ENCODE results near the gene CYCS.
A peak's percentile ranks its signal among the peaks of the same experiment; 100 is the strongest.
"Not testable (repeated sequence)": the region's sequence is repeated elsewhere in the genome, so short reads cannot be mapped to it uniquely, and the experiment has no call there.

Gene CYCS

DNA sequence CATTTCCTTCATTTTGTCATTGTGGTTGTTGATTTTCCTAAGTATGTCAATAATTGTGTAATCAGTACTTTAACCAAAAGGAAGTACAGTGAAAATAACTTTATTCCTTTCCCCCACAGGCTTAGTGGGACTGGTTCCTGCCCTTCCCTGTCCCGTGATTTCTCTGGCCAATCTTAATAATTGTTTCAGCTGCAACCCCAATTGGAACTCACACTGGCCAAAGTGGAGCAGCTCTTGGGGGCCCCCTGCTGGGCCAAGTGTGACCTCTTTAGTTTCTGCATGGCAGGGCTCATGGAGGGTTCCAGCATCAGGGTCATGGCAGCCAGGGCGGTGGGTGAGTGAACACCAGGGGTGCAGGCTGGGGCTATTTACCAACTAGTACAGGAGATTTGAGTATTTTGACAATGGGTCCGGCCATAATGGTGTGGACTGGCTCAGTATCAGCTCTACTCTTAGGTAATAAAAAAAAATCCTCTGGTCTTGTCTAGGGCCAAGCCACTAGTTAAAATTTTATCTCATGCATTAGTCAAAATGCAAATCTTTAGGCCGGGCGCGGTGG, 31.7 kb downstream of the CYCS start:
- TF ChIP-seq, protein P1, sequence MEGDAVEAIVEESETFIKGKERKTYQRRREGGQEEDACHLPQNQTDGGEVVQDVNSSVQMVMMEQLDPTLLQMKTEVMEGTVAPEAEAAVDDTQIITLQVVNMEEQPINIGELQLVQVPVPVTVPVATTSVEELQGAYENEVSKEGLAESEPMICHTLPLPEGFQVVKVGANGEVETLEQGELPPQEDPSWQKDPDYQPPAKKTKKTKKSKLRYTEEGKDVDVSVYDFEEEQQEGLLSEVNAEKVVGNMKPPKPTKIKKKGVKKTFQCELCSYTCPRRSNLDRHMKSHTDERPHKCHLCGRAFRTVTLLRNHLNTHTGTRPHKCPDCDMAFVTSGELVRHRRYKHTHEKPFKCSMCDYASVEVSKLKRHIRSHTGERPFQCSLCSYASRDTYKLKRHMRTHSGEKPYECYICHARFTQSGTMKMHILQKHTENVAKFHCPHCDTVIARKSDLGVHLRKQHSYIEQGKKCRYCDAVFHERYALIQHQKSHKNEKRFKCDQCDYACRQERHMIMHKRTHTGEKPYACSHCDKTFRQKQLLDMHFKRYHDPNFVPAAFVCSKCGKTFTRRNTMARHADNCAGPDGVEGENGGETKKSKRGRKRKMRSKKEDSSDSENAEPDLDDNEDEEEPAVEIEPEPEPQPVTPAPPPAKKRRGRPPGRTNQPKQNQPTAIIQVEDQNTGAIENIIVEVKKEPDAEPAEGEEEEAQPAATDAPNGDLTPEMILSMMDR (conservative IDR thresholded peaks at IDR 0.05; ENCODE audit: control insufficient read depth, insufficient read depth, low read depth, low read length): peak; percentile 90
- peak; percentile 78 for DNase-seq (ENCODE audit: low read depth)
- H3K4me3 ChIP-seq (ENCODE audit: control insufficient read depth, low read depth, low read length): no peak overlapping the region

GRCh38 chr7:25091779-25092178, 33.3 kb downstream of the CYCS start:
- H3K4me3 ChIP-seq (ENCODE audit: control insufficient read depth, low read depth, low read length): no peak overlapping the region
- no peak for DNase-seq (ENCODE audit: low read depth)
- TF ChIP-seq, protein P1 (conservative IDR thresholded peaks at IDR 0.05; ENCODE audit: control insufficient read depth, insufficient read depth, low read depth, low read length): no peak

GRCh38 chr7:25091176-25091575, 33.9 kb downstream of the CYCS start:
- no peak overlapping the region for H3K4me3 ChIP-seq (ENCODE audit: control insufficient read depth, low read depth, low read length)
- TF ChIP-seq, protein P1 (conservative IDR thresholded peaks at IDR 0.05; ENCODE audit: control insufficient read depth, insufficient read depth, low read depth, low read length): no peak
- no peak for DNase-seq (ENCODE audit: low read depth)

- DNase-seq (ENCODE audit: low read depth): no peak
- TF ChIP-seq, protein P1 (conservative IDR thresholded peaks at IDR 0.05; ENCODE audit: control insufficient read depth, insufficient read depth, low read depth, low read length): no peak
- H3K4me3 ChIP-seq (ENCODE audit: control insufficient read depth, low read depth, low read length): no peak overlapping the region
These were observed 34.7 kb downstream of the CYCS start for GRCh38 chr7:25090374-25090773.

DNA sequence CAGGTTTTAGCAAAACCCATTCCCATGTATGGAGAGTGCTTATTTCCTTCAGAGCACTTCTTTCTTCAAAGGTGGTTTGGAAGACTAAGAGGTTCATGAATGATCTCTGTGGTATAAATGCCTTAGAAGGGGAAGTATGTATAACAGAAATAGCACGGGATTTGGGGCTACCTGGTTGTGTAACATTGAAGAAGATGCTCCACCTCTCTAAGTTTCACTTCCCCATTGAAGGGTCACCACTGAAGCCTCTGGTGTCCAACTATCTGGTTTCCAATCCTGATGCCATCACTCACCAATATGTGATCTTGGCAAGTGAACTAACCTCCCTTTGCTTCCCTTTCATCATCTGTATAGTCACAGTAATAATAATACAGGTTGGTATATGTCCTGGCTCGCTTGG, 37.2 kb downstream of the CYCS start:
- H3K4me3 ChIP-seq (ENCODE audit: control insufficient read depth, low read depth, low read length): no peak overlapping the region
- DNase-seq (ENCODE audit: low read depth): no peak
- TF ChIP-seq, protein P1 (conservative IDR thresholded peaks at IDR 0.05; ENCODE audit: control insufficient read depth, insufficient read depth, low read depth, low read length): no peak

GRCh38 chr7:25084821-25085220, 40.2 kb downstream of the CYCS start:
- no peak for DNase-seq (ENCODE audit: low read depth)
- TF ChIP-seq, protein P1 (conservative IDR thresholded peaks at IDR 0.05; ENCODE audit: control insufficient read depth, insufficient read depth, low read depth, low read length): no peak

DNA sequence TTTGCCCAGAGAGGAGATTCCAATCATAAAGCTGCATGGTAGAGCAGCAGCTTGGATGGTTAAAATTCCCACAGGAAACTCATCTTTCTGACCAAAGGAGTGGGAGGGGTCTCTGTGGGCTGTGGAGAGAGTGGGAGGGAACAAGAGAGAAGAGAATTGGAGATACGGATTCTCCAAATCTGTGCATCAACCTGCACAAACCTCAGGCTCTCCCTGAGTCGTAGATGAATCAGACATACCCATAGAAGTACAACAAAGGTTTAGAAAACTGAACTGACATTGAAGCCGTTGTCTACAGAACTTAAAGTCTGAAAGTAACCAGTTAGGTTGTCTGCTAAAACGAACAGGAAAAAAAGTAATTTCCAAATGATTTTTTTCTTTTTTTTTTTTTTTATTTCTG, 41.9 kb downstream of the CYCS start:
- no peak overlapping the region for H3K4me3 ChIP-seq (ENCODE audit: control insufficient read depth, low read depth, low read length)
- peak; percentile 7 for DNase-seq (ENCODE audit: low read depth)
- TF ChIP-seq, protein P1 (conservative IDR thresholded peaks at IDR 0.05; ENCODE audit: control insufficient read depth, insufficient read depth, low read depth, low read length): no peak

More at GRCh38 chr7:25084821-25085220, 40.2 kb downstream of the CYCS start:
- no peak overlapping the region for H3K4me3 ChIP-seq (ENCODE audit: control insufficient read depth, low read depth, low read length)

DNA sequence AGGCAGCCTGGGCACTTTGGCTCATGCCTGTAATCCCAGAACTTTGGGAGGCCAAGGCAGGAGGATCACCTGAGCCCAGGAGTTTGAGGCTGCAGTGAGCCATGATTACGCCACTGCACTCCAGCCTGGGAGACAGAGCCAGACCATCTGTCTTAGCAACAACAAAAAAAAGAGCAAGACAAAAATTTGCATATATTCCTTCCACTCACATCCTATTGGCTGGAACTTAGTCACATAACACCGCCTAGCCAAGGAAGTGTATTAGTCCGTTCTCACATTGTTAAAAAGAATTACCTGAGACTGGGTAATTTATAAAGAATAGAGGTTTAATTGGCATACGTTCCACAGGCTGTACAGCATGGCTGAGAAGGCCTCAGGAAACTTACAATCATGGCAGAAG, 43.0 kb downstream of the CYCS start:
- H3K4me3 ChIP-seq (ENCODE audit: control insufficient read depth, low read depth, low read length); DNase-seq (ENCODE audit: low read depth): not testable (repeated sequence)
